Type B pancreatic cell (in vitro differentiated cells): ENCODE measurements around the gene CELA2A. TPM values are rescaled to one million over a fixed set of nuclear protein-coding genes. Genes with fewer than 3 reads are reported as not detected.
A peak's percentile ranks its signal among the peaks of the same experiment; 100 is the strongest.

Source experiments
- DNase-seq: peaks from one replicate; pipeline ENCODE4 v3.0.0; 2021; ENCODE audit warnings: mixed read lengths; ENCODE audit not compliant: unreplicated experiment; ENCODE audit errors: extremely low spot score
- H3K27ac Mint-ChIP-seq: 2 replicates; pipeline ENCODE4 v1.8.0; 2021; ENCODE audit warnings: mild to moderate bottlenecking, mixed read lengths
- H3K27me3 Mint-ChIP-seq: 2 replicates; pipeline ENCODE4 v1.8.0; 2021; ENCODE audit warnings: mixed read lengths
- H3K36me3 Mint-ChIP-seq: 2 replicates; pipeline ENCODE4 v1.8.0; 2021; ENCODE audit warnings: mixed read lengths
- H3K4me1 Mint-ChIP-seq: one replicate; pipeline ENCODE4 v1.8.0; 2021; ENCODE audit warnings: mixed read lengths; ENCODE audit not compliant: unreplicated experiment
- H3K4me3 Mint-ChIP-seq: 2 replicates; pipeline ENCODE4 v1.8.0; 2021; ENCODE audit warnings: mild to moderate bottlenecking, mixed read lengths
- H3K9me3 Mint-ChIP-seq: 2 replicates; pipeline ENCODE4 v1.8.0; 2021; ENCODE audit warnings: mixed read lengths
- CTCF ChIP-seq: fragments of 200-600 bp; sonication (generic); conservative IDR thresholded peaks from 2 replicates; pipeline ENCODE4 v1.5.0; 2021; ENCODE audit warnings: antibody characterized with exemption, mild to moderate bottlenecking
- total RNA-seq: library from RNA; stranded (reverse); gene quantifications from 2 replicates; pipeline ENCODE4 v1.2.1, GENCODE V29; 2021; ENCODE audit warnings: low replicate concordance

CELA2A gene
- total RNA-seq, 1 donor from 2014 or later: 3.5 TPM

GRCh38 chr1:15492596-15492995 lies 36.1 kb downstream of the CELA2A start:
- TF ChIP-seq CTCF: no peak
- no peak overlapping the region for H3K4me3 Mint-ChIP-seq
- no peak for DNase-seq
- H3K4me1 Mint-ChIP-seq: no peaks in the 10 kb centered on the region
- H3K27ac Mint-ChIP-seq: no peak overlapping the region
- H3K36me3 Mint-ChIP-seq: peaks cover 4% of the 10 kb centered on the region
- H3K27me3 Mint-ChIP-seq: no peaks in the 10 kb centered on the region
- no peaks in the 10 kb centered on the region for H3K9me3 Mint-ChIP-seq

DNA sequence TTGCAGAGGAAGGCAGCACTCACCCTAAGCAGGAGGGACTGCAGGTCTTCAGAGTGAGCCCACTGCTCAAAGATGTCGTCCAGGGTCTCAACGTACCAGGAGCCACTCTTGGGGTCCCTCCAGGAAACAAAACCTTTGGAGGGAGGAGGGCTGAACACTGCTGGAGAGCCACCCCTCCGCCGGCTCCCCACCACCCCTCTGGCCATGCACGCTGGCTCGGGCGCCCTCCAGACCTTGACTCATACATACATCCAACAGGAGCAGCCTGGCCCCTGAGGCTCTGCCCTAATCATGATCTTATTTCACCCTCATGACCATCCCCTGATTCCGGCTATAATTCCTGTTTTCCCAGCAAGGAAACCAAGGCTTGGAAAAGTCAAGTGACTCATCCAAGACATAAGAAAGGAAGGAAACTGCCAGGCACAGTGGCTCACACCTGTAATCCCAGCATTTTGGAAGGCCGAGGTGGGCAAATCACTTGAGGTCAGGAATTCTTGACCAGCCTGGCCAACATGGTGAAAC lies 37.4 kb downstream of the CELA2A start:
- Mint-ChIP-seq H3K27ac (no peak overlapping the region), H3K27me3 (no peaks in the 10 kb centered on the region), H3K36me3 (peaks cover 4% of the 10 kb centered on the region), H3K4me1 (no peaks in the 10 kb centered on the region), H3K4me3 (no peak overlapping the region), H3K9me3 (no peaks in the 10 kb centered on the region)
- no peak for DNase-seq
- no peak for TF ChIP-seq CTCF

GRCh38 chr1:15500184-15501178 lies 43.9 kb downstream of the CELA2A start:
- Mint-ChIP-seq H3K27ac (no peak overlapping the region), H3K4me1 (peaks cover 5% of the 10 kb centered on the region), H3K4me3 (no peak overlapping the region), H3K9me3 (no peaks in the 10 kb centered on the region), H3K36me3 (no peaks in the 10 kb centered on the region), H3K27me3 (no peaks in the 10 kb centered on the region)
- no peak for TF ChIP-seq CTCF
- DNase-seq: no peak

- no peak overlapping the region for H3K4me3 Mint-ChIP-seq
- TF ChIP-seq CTCF: peak; percentile 90
- no peak overlapping the region for H3K27ac Mint-ChIP-seq
- H3K9me3 Mint-ChIP-seq: no peaks in the 10 kb centered on the region
- H3K4me1 Mint-ChIP-seq: peaks cover 5% of the 10 kb centered on the region
- H3K36me3 Mint-ChIP-seq: no peaks in the 10 kb centered on the region
- no peaks in the 10 kb centered on the region for H3K27me3 Mint-ChIP-seq
- DNase-seq: no peak
Measured at GRCh38 chr1:15501208-15502032, 44.9 kb downstream of the CELA2A start.

- no peak for TF ChIP-seq CTCF
- H3K27me3 Mint-ChIP-seq: no peaks in the 10 kb centered on the region
- H3K4me3 Mint-ChIP-seq: no peak overlapping the region
- no peak overlapping the region for H3K27ac Mint-ChIP-seq
- DNase-seq: no peak
- H3K9me3 Mint-ChIP-seq: no peaks in the 10 kb centered on the region
- peaks cover 5% of the 10 kb centered on the region for H3K4me1 Mint-ChIP-seq
- H3K36me3 Mint-ChIP-seq: no peaks in the 10 kb centered on the region
Measured at GRCh38 chr1:15504436-15504835, 47.9 kb downstream of the CELA2A start.
